Loucy (cell line): Measurements from ENCODE around the gene WNT9A.

Experiments used
- H2AFZ ChIP-seq: fragments of 200-600 bp; sonication (generic); 2 replicates; pipeline ENCODE4 v1.6.0; 2016; ENCODE audit warnings: antibody characterized with exemption, mild to moderate bottlenecking, low read length, moderate library complexity
- H3F3A ChIP-seq: fragments of 200-600 bp; 2 replicates; pipeline ENCODE4 v1.6.0; 2016; ENCODE audit warnings: antibody characterized with exemption, low read depth, mild to moderate bottlenecking
- H3K27me3 ChIP-seq: fragments of 200-600 bp; sonication (generic); 2 replicates; pipeline ENCODE4 v1.6.1; 2014; ENCODE audit warnings: low read length, mild to moderate bottlenecking; ENCODE audit not compliant: insufficient read depth, poor library complexity, severe bottlenecking
- H3K36me3 ChIP-seq: fragments of 200-600 bp; sonication (generic); 2 replicates; pipeline ENCODE4 v1.6.1; 2016; ENCODE audit warnings: low read length; ENCODE audit not compliant: insufficient read depth
- H3K4me1 ChIP-seq: fragments of 200-600 bp; sonication (generic); 2 replicates; pipeline ENCODE4 v1.5.1; 2014; ENCODE audit warnings: low read length, mild to moderate bottlenecking; ENCODE audit not compliant: insufficient read depth, poor library complexity, severe bottlenecking
- H3K4me2 ChIP-seq: fragments of 200-600 bp; sonication (generic); 2 replicates; pipeline ENCODE4 v1.6.0; 2014; ENCODE audit warnings: antibody characterized with exemption, low read length, low read depth, mild to moderate bottlenecking; ENCODE audit not compliant: poor library complexity, severe bottlenecking
- H3K4me3 ChIP-seq: fragments of 200-600 bp; sonication (generic); 2 replicates; pipeline ENCODE4 v1.5.1; 2014; ENCODE audit warnings: low read length, mild to moderate bottlenecking, mixed read lengths; ENCODE audit not compliant: poor library complexity, severe bottlenecking
- H3K79me2 ChIP-seq: fragments of 200-600 bp; sonication (generic); 2 replicates; pipeline ENCODE4 v1.6.1; 2014; ENCODE audit warnings: low read length; ENCODE audit not compliant: insufficient read depth
- H3K9ac ChIP-seq: fragments of 200-600 bp; sonication (generic); 2 replicates; pipeline ENCODE4 v1.6.0; 2014; ENCODE audit warnings: mild to moderate bottlenecking, low read depth, low read length, moderate library complexity; ENCODE audit not compliant: poor library complexity, severe bottlenecking
- H3K9me2 ChIP-seq: fragments of 200-600 bp; sonication (generic); replicated peaks from 2 replicates; pipeline ENCODE4 v1.6.1; 2016; ENCODE audit warnings: low read depth, low read length, mixed read lengths
- H3K9me3 ChIP-seq: fragments of 200-600 bp; sonication (generic); 2 replicates; pipeline ENCODE4 v1.6.1; 2014; ENCODE audit warnings: mild to moderate bottlenecking, antibody characterized with exemption, low read length, low read depth; ENCODE audit not compliant: insufficient read depth
- H4K20me1 ChIP-seq: fragments of 200-600 bp; sonication (generic); 2 replicates; pipeline ENCODE4 v1.6.0; 2014; ENCODE audit warnings: antibody characterized with exemption, low read length, mild to moderate bottlenecking; ENCODE audit not compliant: insufficient read depth, poor library complexity, severe bottlenecking
- EZH2phosphoT487 ChIP-seq: fragments of 200-600 bp; IDR thresholded peaks from 2 replicates; pipeline ENCODE4 v1.6.1; 2018; ENCODE audit warnings: antibody characterized with exemption, mild to moderate bottlenecking, moderate library complexity, borderline replicate concordance
- TF ChIP-seq, protein P1 (sequence below): fragments of 200-600 bp; sonication (generic); conservative IDR thresholded peaks from 2 replicates; pipeline ENCODE4 v1.5.1; 2014; ENCODE audit warnings: mild to moderate bottlenecking, antibody characterized with exemption, low read length

Gene WNT9A

DNA sequence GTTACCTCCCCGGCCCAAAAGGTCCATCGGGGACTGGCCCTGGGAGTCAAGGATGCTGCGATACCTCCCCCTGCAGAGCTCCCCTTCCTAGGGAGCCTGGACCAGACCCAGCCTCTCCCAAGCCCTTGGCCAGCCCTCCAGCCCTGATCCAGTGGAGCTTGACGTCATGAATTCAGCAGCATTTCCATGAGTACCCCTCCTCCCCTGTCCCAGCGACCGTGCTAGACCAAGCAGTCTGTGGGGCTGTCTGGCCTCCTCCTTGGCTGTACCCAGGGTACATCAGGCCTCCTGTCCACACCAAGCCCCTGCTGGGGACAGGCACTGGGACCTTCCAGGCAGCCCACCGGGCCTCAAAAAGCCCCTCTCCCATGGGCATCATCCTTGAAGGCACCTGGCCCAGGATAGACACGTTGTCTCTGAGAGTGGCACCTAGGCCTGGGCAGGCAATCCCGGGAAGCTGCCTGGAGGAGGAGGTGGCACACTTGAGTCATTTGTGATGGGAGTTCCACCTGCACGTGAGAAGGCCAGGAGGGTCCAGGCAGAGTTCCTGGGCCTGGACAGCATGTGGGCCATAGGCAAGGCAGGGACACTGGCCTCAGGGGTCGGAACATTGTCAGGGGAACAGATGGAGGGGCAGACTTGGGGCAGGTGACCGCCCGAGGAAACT is 46.4 kb downstream of the WNT9A start:
- H3K4me2 ChIP-seq, result no peak overlapping the region
- no peaks in the 10 kb centered on the region for H3K79me2 ChIP-seq
- no peaks in the 10 kb centered on the region; the same call in 1 of the 2 replicates for H3K9me3 ChIP-seq
- H3F3A ChIP-seq, result no peaks in the 10 kb centered on the region
- H3K4me1 ChIP-seq, result no peaks in the 10 kb centered on the region
- TF ChIP-seq, protein P1, sequence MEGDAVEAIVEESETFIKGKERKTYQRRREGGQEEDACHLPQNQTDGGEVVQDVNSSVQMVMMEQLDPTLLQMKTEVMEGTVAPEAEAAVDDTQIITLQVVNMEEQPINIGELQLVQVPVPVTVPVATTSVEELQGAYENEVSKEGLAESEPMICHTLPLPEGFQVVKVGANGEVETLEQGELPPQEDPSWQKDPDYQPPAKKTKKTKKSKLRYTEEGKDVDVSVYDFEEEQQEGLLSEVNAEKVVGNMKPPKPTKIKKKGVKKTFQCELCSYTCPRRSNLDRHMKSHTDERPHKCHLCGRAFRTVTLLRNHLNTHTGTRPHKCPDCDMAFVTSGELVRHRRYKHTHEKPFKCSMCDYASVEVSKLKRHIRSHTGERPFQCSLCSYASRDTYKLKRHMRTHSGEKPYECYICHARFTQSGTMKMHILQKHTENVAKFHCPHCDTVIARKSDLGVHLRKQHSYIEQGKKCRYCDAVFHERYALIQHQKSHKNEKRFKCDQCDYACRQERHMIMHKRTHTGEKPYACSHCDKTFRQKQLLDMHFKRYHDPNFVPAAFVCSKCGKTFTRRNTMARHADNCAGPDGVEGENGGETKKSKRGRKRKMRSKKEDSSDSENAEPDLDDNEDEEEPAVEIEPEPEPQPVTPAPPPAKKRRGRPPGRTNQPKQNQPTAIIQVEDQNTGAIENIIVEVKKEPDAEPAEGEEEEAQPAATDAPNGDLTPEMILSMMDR, result no peak
- no peak for TF ChIP-seq EZH2phosphoT487
- H3K9ac ChIP-seq, result no peak overlapping the region
- H2AFZ ChIP-seq, result no peak overlapping the region
- no peaks in the 10 kb centered on the region for H4K20me1 ChIP-seq
- H3K4me3 ChIP-seq, result no peak overlapping the region
- no peaks in the 10 kb centered on the region for H3K36me3 ChIP-seq
- no peaks in the 10 kb centered on the region for H3K9me2 ChIP-seq
- no peaks in the 10 kb centered on the region for H3K27me3 ChIP-seq

DNA sequence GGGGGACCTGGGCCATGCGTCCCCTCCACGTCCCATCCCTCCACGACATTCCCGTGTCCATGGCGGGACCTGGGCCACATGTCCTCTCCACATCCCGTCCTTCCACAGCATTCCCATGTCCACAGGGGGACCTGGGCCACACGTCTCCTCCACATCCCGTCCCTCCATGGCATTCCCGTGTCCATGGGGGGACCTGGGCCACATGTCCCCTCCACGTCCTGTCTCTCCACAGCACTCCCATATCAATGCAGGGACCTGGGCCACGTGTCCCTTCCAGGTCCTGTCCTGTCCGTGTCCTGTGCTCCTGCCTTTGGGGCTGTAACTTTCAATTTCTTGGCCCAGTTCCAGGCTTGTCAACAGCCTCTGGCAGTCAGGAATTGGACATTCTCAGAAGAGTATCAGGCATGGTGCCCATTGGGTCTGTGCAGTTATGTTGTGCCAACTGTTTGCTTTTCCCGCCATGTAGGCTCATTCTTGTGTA is 47.1 kb downstream of the WNT9A start:
- TF ChIP-seq, protein P1, result no peak
- no peak for TF ChIP-seq EZH2phosphoT487
- H3K9ac ChIP-seq, result no peak overlapping the region
- H3K9me3 ChIP-seq, result no peaks in the 10 kb centered on the region; the same call in 1 of the 2 replicates
- H3K79me2 ChIP-seq, result no peaks in the 10 kb centered on the region
- no peaks in the 10 kb centered on the region for H3K36me3 ChIP-seq
- H4K20me1 ChIP-seq, result no peaks in the 10 kb centered on the region
- H3K4me1 ChIP-seq, result no peaks in the 10 kb centered on the region
- H3F3A ChIP-seq, result no peaks in the 10 kb centered on the region
- H3K4me3 ChIP-seq, result no peak overlapping the region
- no peak overlapping the region for H3K4me2 ChIP-seq
- no peaks in the 10 kb centered on the region for H3K27me3 ChIP-seq
- no peaks in the 10 kb centered on the region for H3K9me2 ChIP-seq
- H2AFZ ChIP-seq, result no peak overlapping the region

DNA sequence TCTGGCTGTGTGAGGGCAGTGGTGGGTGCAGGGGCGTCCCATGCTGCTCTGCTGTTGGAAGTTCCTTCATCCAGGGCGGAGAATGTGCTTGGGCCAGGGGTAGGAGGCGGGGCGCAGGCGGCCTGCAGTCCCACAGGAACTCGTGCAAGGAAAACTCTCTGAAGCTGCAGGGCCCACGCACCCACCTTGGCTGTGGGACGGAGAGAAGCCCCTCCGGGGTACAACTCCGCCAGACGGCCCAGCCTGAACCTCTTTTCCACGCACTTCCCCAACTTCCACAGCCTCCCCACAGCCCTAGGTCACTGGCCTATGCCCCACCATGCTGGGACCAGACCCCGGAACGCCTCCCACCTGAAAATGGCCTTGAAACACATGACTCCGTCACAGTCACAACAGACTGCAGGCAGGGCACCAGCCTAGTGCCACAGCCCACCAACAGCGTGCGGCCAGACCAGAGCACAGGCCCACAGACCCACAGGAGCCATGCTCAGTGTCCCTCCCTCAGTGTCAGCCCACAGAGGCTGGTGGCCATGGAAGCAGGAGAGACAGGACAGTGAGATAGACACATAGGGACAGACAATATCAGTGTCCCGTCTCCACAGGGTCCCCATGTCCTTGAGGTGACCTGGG is 47.8 kb downstream of the WNT9A start:
- no peaks in the 10 kb centered on the region for H3K4me1 ChIP-seq
- H3K27me3 ChIP-seq, result no peaks in the 10 kb centered on the region
- H2AFZ ChIP-seq, result no peak overlapping the region
- no peak overlapping the region for H3K9ac ChIP-seq
- H3K36me3 ChIP-seq, result no peaks in the 10 kb centered on the region
- no peak for TF ChIP-seq EZH2phosphoT487
- H3F3A ChIP-seq, result no peaks in the 10 kb centered on the region
- no peaks in the 10 kb centered on the region for H3K9me2 ChIP-seq
- no peaks in the 10 kb centered on the region; the same call in 1 of the 2 replicates for H3K9me3 ChIP-seq
- H3K4me3 ChIP-seq, result no peak overlapping the region
- H3K4me2 ChIP-seq, result no peak overlapping the region
- no peaks in the 10 kb centered on the region for H3K79me2 ChIP-seq
- H4K20me1 ChIP-seq, result no peaks in the 10 kb centered on the region
